BLaER1 (cell line): Measurements from ENCODE around the gene GRM8.

ENCODE experiments used
- H3K27ac ChIP-seq: shearing (Covaris generic); formaldehyde crosslinking; 2 replicates; pipeline ENCODE4 v1.8.1; 2022
- H3K27me3 ChIP-seq: shearing (Covaris generic); formaldehyde crosslinking; 2 replicates; pipeline ENCODE4 v1.8.1; 2022
- H3K36me3 ChIP-seq: shearing (Covaris generic); formaldehyde crosslinking; 2 replicates; pipeline ENCODE4 v1.8.1; 2022
- H3K4me1 ChIP-seq: shearing (Covaris generic); formaldehyde crosslinking; 2 replicates; pipeline ENCODE4 v1.8.1; 2022
- H3K4me2 ChIP-seq: shearing (Covaris generic); formaldehyde crosslinking; 2 replicates; pipeline ENCODE4 v1.8.1; 2022
- H3K4me3 ChIP-seq: shearing (Covaris generic); formaldehyde crosslinking; 2 replicates; pipeline ENCODE4 v1.8.1; 2022
- H3K9ac ChIP-seq: shearing (Covaris generic); formaldehyde crosslinking; 2 replicates; pipeline ENCODE4 v1.8.1; 2022
- H3K9me3 ChIP-seq: shearing (Covaris generic); formaldehyde crosslinking; 2 replicates; pipeline ENCODE4 v1.8.1; 2022
- H4K20me1 ChIP-seq: shearing (Covaris generic); formaldehyde crosslinking; 2 replicates; pipeline ENCODE4 v1.8.1; 2022
- Cebpa-rat ChIP-seq: shearing (Covaris generic); IDR thresholded peaks from 2 replicates; pipeline ENCODE4 v1.8.1; 2022

GRM8 gene

DNA sequence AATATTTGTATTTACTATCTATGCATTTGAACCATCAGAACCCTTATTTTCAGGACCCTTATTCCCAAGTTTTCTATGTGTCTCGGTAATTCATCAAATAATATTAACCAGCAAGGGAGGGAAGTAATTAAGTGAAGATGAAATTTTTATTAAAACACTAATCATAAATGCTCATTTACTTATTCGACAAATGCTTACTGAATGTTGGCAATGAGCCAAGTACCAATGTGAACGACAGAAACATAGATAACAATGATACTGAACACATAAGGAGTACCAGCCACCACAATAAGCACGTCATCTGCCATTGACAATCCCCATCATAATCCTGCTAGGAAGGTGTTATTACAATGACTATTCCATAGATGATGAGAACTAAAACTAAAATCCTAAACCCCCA is 45.5 kb downstream of the GRM8 start:
- Histone ChIP-seq H3K36me3 (no peaks in the 10 kb centered on the region), H3K9me3 (no peaks in the 10 kb centered on the region), H3K9ac (no peak overlapping the region), H4K20me1 (no peaks in the 10 kb centered on the region), H3K27ac (no peak overlapping the region), H3K4me3 (no peak overlapping the region), H3K4me1 (no peaks in the 10 kb centered on the region), H3K4me2 (no peak overlapping the region), H3K27me3 (no peaks in the 10 kb centered on the region)
- TF ChIP-seq Cebpa-rat = no peak

DNA sequence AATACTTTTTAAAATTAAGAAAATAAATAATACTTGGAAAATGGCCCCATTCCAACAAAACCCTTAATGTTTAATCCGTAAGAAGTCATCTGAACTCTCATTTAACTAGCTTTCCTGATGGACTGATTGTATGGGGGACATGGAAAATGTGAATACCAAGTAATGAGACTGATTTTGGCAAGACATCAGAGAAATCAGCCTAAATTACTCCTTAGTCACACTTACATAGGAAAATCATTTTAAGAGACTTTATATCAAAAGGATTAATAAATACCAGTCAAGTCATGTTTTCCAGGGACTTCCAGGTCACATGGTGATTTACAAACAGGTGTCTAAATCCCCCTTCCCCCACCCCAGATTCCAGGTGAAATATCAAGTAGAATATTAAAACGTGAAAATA is 58.2 kb downstream of the GRM8 start:
- H3K4me2 ChIP-seq = no peak overlapping the region
- H3K4me3 ChIP-seq = no peak overlapping the region
- no peak overlapping the region for H3K27ac ChIP-seq
- H3K36me3 ChIP-seq = no peaks in the 10 kb centered on the region
- H3K9ac ChIP-seq = no peak overlapping the region
- no peaks in the 10 kb centered on the region for H4K20me1 ChIP-seq
- H3K9me3 ChIP-seq = no peaks in the 10 kb centered on the region
- TF ChIP-seq Cebpa-rat = no peak
- no peaks in the 10 kb centered on the region for H3K4me1 ChIP-seq
- no peaks in the 10 kb centered on the region for H3K27me3 ChIP-seq

DNA sequence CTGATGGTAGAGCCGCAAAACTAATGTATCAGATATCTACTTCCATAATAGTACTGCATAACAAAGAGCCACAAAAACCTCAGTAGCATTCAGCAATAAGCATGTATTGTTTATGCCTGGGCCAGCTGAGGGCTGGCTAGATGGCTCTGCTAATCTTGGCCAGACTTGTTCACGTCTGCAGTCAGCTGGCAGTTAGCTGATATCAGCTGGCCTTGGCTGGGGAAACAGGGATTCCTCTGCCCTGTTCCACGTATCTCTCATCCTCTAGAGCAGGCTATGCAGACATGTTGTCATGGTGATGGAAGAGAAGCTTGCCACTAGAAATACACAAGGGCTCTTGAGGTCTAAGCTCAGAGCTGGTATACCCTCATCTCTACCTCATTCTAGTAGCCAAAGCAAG is 62.9 kb downstream of the GRM8 start:
- Histone ChIP-seq H3K9ac (no peak overlapping the region), H3K4me1 (no peaks in the 10 kb centered on the region), H3K9me3 (no peaks in the 10 kb centered on the region), H3K4me3 (no peak overlapping the region), H4K20me1 (no peaks in the 10 kb centered on the region), H3K4me2 (no peak overlapping the region), H3K36me3 (no peaks in the 10 kb centered on the region), H3K27ac (no peak overlapping the region), H3K27me3 (no peaks in the 10 kb centered on the region)
- TF ChIP-seq Cebpa-rat = no peak

DNA sequence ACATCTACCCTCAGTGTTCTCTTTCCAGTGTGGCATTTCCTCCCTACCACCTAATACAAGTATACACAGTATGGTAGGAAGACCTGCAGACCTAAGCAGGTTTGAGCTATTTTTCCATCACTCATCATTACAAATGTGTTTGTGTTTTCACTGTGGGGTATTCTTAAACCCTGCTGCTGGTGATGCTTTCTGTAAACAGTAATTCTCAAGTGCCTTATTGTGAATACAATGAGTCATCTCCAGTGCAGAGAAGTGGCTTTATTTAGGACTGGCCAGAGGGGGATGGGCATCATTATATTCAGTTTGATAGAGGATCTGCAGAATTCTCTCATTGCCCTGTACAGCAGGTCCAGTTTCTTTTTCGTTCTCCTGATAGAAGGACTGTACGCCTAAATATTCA is 63.7 kb downstream of the GRM8 start:
- Histone ChIP-seq H3K9me3 (no peaks in the 10 kb centered on the region), H3K27me3 (no peaks in the 10 kb centered on the region), H3K9ac (no peak overlapping the region), H3K4me3 (no peak overlapping the region), H3K27ac (no peak overlapping the region), H3K36me3 (no peaks in the 10 kb centered on the region), H3K4me2 (no peak overlapping the region), H3K4me1 (no peaks in the 10 kb centered on the region), H4K20me1 (no peaks in the 10 kb centered on the region)
- no peak for TF ChIP-seq Cebpa-rat

DNA sequence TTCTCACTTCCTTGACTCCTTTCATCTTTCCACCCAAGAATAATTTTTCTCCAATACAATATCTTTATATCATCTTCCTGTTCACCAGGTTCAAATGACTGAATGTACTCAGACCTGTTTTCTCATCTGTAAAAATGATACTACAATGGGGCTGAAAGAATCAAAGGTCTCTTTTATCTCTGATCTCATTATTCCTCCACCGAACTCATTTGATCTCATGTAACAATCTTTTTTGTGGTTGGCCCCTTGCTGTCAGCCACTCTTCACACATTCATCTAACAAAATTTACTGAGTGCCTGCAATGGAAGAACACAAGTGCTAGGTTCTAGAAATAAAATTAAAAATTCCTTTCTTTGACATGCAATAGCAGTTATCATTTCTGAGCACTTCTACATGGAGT is 65.0 kb downstream of the GRM8 start:
- no peaks in the 10 kb centered on the region for H4K20me1 ChIP-seq
- H3K27me3 ChIP-seq = no peaks in the 10 kb centered on the region
- H3K4me3 ChIP-seq = no peak overlapping the region
- H3K4me2 ChIP-seq = no peak overlapping the region
- H3K9ac ChIP-seq = no peak overlapping the region
- no peak for TF ChIP-seq Cebpa-rat
- no peaks in the 10 kb centered on the region for H3K9me3 ChIP-seq
- H3K36me3 ChIP-seq = no peaks in the 10 kb centered on the region
- no peak overlapping the region for H3K27ac ChIP-seq
- no peaks in the 10 kb centered on the region for H3K4me1 ChIP-seq

DNA sequence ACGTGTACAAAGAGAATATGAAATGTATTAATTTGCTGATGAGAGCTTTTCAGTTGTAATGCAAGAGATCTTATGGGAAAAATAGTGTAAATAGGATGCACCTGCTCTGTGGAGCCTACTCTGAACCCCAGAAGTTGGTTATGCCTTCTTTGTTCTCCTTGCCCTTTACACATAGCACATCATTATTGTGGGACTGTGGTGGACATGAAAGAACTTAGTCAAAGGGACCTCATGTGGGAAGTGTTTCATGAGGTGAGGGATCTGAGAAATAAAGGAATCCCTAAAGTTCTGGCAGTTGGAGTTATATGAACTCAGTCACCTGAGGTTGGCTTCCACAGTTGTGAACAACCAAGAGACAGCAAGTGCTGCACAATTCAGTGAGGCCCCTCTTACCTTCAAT is 66.1 kb downstream of the GRM8 start:
- Histone ChIP-seq H3K4me2 (no peak overlapping the region), H4K20me1 (no peaks in the 10 kb centered on the region), H3K27ac (no peak overlapping the region), H3K4me1 (no peaks in the 10 kb centered on the region), H3K4me3 (no peak overlapping the region), H3K9ac (no peak overlapping the region), H3K9me3 (no peaks in the 10 kb centered on the region), H3K27me3 (no peaks in the 10 kb centered on the region), H3K36me3 (no peaks in the 10 kb centered on the region)
- no peak for TF ChIP-seq Cebpa-rat

DNA sequence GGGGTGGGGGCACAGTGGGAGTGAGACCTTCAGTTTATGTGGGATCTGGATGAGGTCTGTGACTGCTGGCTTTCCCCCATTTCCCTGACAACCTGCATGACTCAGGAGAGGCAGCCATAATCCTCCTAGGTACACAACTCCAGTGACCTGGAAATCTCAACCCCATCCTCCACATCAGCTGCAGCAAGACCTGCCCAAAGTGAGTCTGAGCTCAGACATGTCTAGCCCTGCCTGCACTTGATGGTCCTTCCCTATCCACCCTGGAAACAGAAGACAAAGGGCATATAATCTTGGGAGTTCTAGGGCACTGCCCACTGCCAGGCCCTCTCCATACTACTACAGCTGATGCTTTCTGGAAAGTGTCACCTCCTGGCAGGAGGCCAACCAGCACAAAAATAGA is 75.6 kb downstream of the GRM8 start:
- Histone ChIP-seq H3K27me3 (no peaks in the 10 kb centered on the region), H3K4me2 (no peak overlapping the region), H3K36me3 (no peaks in the 10 kb centered on the region), H3K27ac (no peak overlapping the region), H3K9me3 (no peaks in the 10 kb centered on the region), H3K4me1 (no peaks in the 10 kb centered on the region), H4K20me1 (no peaks in the 10 kb centered on the region), H3K9ac (no peak overlapping the region), H3K4me3 (no peak overlapping the region)
- no peak for TF ChIP-seq Cebpa-rat

DNA sequence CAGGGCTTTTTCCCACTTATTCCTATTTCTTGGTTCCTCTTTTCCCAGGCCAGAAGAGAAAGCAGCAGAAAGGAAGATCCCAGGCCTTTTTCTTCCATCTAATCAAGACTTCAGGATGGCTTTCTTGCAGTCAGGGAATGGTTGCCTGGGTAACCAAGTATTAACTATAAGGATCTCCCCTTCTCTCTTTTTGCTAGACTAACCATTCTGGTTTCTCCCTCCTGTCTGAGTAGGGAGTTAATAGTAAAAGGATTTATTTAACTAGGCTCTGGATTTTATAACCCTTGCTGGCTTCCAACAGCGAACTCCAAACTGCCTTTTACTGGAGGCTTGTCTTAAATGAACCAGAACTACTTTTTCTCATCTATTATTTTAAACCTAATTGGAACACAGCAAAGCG is 90.4 kb downstream of the GRM8 start:
- H3K27ac ChIP-seq = no peak overlapping the region
- H3K4me3 ChIP-seq = no peak overlapping the region
- no peak overlapping the region for H3K4me2 ChIP-seq
- H3K4me1 ChIP-seq = peaks cover 13% of the 10 kb centered on the region
- TF ChIP-seq Cebpa-rat = no peak
- no peaks in the 10 kb centered on the region for H4K20me1 ChIP-seq
- no peaks in the 10 kb centered on the region for H3K36me3 ChIP-seq
- no peaks in the 10 kb centered on the region for H3K9me3 ChIP-seq
- H3K9ac ChIP-seq = no peak overlapping the region
- no peaks in the 10 kb centered on the region for H3K27me3 ChIP-seq

DNA sequence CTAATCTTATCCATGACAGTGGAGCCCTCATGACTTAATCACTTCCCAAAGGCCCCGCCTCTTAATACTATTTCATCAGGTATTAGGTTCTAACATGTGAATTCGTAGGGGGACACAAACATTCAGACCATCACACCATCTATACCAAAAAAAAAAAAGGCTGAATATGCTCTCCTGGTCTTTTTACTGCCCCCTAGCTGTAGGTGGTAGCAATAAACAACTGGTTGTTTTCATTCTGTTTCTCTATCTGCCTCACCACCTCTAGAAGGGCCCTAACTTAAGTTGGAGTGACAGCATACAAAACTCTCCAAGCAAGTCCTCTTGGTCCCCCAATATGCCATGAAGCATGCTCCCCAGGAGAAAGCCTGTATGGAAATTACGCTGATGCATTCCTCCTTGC is 94.1 kb downstream of the GRM8 start:
- Histone ChIP-seq H3K4me1 (peaks cover 14% of the 10 kb centered on the region), H3K27ac (no peak overlapping the region)
- TF ChIP-seq Cebpa-rat = no peak

DNA sequence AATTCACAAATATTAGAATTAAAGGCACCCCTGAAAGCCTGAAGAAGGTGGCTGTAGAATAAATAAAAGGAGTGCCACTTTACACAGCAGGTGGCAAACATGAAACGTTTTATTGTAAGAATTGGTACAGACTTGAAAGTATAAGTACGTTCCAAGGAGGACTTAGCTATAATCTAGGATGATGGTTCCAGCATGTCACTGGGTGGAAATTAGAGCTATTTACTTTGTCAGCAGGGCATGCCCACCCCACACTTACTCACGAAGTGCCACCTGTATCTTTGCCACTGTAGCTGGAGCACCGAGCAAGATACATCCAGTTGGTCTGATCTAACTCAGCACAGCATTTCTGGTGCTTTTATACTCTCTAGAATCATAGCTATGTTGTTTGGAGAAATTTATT is 97.8 kb downstream of the GRM8 start:
- H3K4me2 ChIP-seq = no peak overlapping the region
- no peak for TF ChIP-seq Cebpa-rat
- H3K9ac ChIP-seq = no peak overlapping the region

More for the DNA sequence above, 94.1 kb downstream of the GRM8 start:
- Histone ChIP-seq H3K4me2 (peak overlapping the region; percentile 54), H3K9ac (no peak overlapping the region), H3K4me3 (no peak overlapping the region), H3K36me3 (no peaks in the 10 kb centered on the region), H3K27me3 (no peaks in the 10 kb centered on the region), H3K9me3 (no peaks in the 10 kb centered on the region), H4K20me1 (no peaks in the 10 kb centered on the region)

DNA sequence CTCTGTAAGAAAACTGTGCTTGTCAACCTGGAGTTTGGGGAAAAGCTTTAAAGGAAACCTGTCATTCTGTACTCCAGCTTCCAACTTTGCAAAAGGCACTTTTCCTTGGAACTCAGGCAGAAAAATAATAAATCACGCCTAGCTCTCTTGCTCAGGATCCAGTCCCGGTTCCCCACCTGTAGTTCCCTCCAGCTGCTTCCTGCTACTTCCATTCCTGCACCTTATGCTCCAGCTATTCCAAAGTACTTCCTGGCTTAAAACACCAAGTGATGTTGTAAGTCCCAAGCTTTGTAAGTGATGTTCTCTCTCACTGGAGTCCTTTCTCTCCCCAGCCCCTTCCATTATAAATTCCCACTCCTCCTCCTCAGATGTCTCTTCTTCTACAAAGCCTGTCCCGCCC is 98.6 kb downstream of the GRM8 start:
- no peak for TF ChIP-seq Cebpa-rat
- Histone ChIP-seq H3K4me1 (peaks cover 18% of the 10 kb centered on the region), H4K20me1 (no peaks in the 10 kb centered on the region), H3K4me3 (no peak overlapping the region), H3K4me2 (no peak overlapping the region), H3K9ac (no peak overlapping the region), H3K36me3 (no peaks in the 10 kb centered on the region), H3K27ac (no peak overlapping the region), H3K27me3 (no peaks in the 10 kb centered on the region), H3K9me3 (no peaks in the 10 kb centered on the region)

More for the DNA sequence above, 97.8 kb downstream of the GRM8 start:
- no peaks in the 10 kb centered on the region for H3K36me3 ChIP-seq
- H3K27ac ChIP-seq = no peak overlapping the region
- no peaks in the 10 kb centered on the region for H4K20me1 ChIP-seq
- no peaks in the 10 kb centered on the region for H3K27me3 ChIP-seq
- no peak overlapping the region for H3K4me3 ChIP-seq
- H3K9me3 ChIP-seq = no peaks in the 10 kb centered on the region
- peaks cover 23% of the 10 kb centered on the region for H3K4me1 ChIP-seq
